NK-92 treated with Interleukin-12 subunit alpha and Interleukin-12 subunit beta, amount 100 ng/mL, for 24 hours (cell line): Measurements from ENCODE around the gene SNX18.

Experiments
- DNase-seq: peaks from one replicate; lab custom pipeline; 2025; lab: John Stamatoyannopoulos, UW

Gene SNX18

DNA sequence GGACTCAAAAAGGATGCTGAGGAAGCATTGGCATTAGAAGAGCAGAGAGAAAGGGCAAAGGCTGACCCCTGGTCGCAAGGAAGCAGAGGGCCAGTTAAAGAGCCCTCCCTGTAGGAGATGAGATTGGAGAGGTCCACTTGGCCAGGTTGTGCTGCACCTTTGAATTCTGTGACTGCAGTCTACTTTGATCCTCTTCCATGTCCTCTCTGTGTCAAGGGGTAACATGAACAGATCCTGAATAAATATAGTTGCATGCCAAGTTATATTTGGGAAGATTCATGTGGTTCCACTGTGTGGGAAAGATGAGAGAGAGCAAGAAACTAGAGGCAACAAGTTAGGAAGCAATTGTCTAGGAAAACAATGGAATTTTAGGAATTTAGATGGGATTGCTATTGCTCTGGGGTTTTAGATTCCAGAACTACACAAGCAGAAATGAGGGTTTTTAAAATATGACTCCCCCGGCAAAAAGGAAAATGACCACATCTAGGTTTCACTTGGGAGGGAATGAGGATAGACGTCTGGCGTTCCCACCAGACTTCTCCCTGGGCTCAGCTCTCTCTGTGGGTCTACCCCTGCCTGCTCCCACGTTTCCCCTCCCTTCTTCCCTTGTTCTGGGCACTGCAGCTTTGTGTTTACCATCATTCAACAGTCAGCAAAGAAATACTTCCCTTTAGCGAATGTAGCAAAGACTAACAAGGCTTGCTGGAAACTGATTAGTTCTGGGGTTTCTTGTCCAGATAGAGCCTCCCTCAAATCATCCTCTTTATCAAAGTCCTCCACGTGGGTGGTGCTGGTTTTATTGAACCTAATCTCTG, 63.6 kb downstream of the SNX18 start:
- no peak for DNase-seq

- DNase-seq, result no peak
These were observed 64.4 kb downstream of the SNX18 start for GRCh38 chr5:54581831-54582548.

DNA sequence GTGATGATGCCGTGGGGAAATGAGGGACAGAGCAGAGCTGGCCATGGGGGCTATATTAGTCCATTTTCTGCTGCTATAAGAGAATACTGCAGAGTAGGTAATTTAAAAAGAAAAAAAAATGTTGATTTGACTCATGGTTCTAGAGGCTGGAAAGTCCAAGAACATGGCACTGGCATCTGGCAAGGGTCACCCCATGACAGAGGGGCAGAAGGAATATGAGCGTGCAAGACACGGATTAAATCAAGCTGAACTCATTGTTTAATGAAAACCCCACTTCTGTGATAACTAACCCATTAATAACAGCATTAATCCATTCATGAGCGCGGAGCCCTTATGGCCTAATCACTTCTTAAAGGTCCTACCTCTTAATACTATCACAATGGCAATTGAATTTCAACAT, 68.8 kb downstream of the SNX18 start:
- no peak for DNase-seq

DNA sequence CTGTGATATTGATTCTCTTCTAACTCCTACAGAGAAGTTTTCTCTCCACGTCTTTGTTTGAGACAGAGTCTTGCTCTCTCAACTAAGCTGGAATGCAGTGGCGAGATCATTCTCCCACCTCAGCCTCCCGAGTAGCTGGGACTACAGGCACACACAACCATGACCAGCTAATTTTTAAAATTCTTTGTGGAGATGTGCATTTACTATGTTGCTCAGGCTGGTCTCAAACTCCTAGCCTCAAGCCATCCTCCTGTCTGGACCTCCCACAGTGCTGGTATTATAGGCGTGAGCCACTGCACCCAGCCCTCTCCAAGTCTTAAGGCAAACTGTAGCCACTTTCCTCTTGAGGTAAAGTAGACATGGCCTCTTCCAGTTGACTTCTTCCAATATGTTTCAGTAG, 72.2 kb downstream of the SNX18 start:
- no peak for DNase-seq

GRCh38 chr5:54590824-54591223, 73.3 kb downstream of the SNX18 start:
- no peak for DNase-seq

GRCh38 chr5:54593779-54594178, 76.2 kb downstream of the SNX18 start:
- no peak for DNase-seq

DNA sequence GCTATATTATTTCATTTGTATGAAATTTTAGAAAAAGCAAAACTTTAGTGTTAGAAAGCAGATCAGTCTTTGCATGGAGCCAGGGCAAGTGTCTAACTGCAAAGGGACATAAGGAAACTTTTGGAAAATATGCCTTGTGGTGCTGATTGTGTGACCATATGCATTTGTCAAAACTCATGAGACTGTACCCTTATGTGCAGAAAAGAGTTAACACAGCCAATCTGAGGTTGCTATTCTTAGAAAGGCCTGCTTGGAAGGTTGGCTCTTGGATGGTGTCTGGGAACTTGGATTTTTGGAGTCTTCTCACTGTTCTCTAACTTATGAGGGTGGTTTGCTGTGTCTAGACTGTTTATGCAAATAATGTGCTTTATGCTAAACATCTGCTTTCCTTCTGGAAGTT, 76.6 kb downstream of the SNX18 start:
- no peak for DNase-seq

- DNase-seq, result no peak
These were observed 78.2 kb downstream of the SNX18 start for GRCh38 chr5:54595721-54596120.
